GM18526 (cell line): ENCODE measurements around the gene DDR1.

Experiments
- POLR2A ChIP-seq: IDR thresholded peaks from 3 replicates; pipeline ENCODE4 v1.6.1; 2011; ENCODE audit not compliant: insufficient read length; ENCODE audit errors: extremely low read depth

DDR1 gene

GRCh38 chr6:30883685-30884520 is at the start of gene DDR1:
DDR1 (plus strand) TSS chr6:30884519; CDS start chr6:30888730, 4,211 bp downstream.
- no peak for TF ChIP-seq POLR2A

- TF ChIP-seq POLR2A = no peak
Observed at GRCh38 chr6:30834646-30835045, 49.7 kb upstream of the DDR1 start.

- no peak for TF ChIP-seq POLR2A
Observed at GRCh38 chr6:30835576-30835975, 48.7 kb upstream of the DDR1 start.

- TF ChIP-seq POLR2A = no peak
Observed at GRCh38 chr6:30836431-30836866, 47.9 kb upstream of the DDR1 start.

GRCh38 chr6:30836957-30837356 is 47.4 kb upstream of the DDR1 start:
- TF ChIP-seq POLR2A = no peak

- no peak for TF ChIP-seq POLR2A
Observed at GRCh38 chr6:30837432-30837831, 46.9 kb upstream of the DDR1 start.

- no peak for TF ChIP-seq POLR2A
Observed at GRCh38 chr6:30837870-30838269, 46.4 kb upstream of the DDR1 start.

- TF ChIP-seq POLR2A = no peak
Observed at GRCh38 chr6:30839671-30840070, 44.6 kb upstream of the DDR1 start.

- no peak for TF ChIP-seq POLR2A
Observed at GRCh38 chr6:30840084-30840934, 44.0 kb upstream of the DDR1 start.

GRCh38 chr6:30840935-30841643 is 43.2 kb upstream of the DDR1 start:
- TF ChIP-seq POLR2A = no peak

GRCh38 chr6:30841644-30842504 is 42.4 kb upstream of the DDR1 start:
- no peak for TF ChIP-seq POLR2A

GRCh38 chr6:30842754-30843610 is 41.3 kb upstream of the DDR1 start:
- no peak for TF ChIP-seq POLR2A

- TF ChIP-seq POLR2A = no peak
Observed at GRCh38 chr6:30843611-30843998, 40.7 kb upstream of the DDR1 start.

- TF ChIP-seq POLR2A = no peak
Observed at GRCh38 chr6:30844118-30844535, 40.2 kb upstream of the DDR1 start.
